ENCODE measurements around the gene CYP27C1.

DNA sequence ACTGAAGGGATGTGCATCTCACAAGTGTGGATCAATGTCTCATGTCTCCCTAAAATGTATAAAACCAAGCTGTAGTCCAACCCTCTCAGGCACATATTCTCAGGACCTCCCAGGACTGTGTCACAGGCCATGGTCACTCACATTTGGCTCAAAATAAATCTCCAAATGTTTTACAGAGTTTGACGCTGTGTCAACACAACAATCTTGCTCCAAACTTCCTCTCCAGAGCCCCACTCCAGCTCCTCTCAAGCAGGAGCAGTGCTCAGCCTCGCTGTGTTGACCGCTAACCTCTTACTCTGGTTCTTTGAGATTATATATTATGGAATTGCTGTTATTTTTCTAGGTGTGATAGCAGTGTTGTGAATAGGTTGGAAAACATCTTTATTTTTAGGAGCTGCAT is 56.2 kb downstream of the CYP27C1 start:
- TF ChIP-seq EZH2 (IDR thresholded peaks at IDR 0.05; ENCODE audit: low read length, missing control alignments) (no peak), CTCF (conservative IDR thresholded peaks at IDR 0.05 in 1 of 2, IDR thresholded peaks at IDR 0.05 in 1 of 2; ENCODE audit: low read depth in 1 of 2, low read length in 2 of 2) (no peak)
